Measurements from ENCODE around the gene SAXO2. TPM values are rescaled to one million over a fixed set of nuclear protein-coding genes. Genes with fewer than 3 reads are reported as not detected.
"Not testable (repeated sequence)": the region's sequence is repeated elsewhere in the genome, so short reads cannot be mapped to it uniquely, and the experiment has no call there.

SAXO2 gene
- total RNA-seq, 4 donors from 2014 or later = 0.23 to 1.7 (median 0.32) TPM; not detected in 1

GRCh38 chr15:82239685-82240391 lies 22.8 kb upstream of the SAXO2 start:
- 89% methylated on average over 5 of the region's 5 CpGs for WGBS
- peaks cover 27% of the 10 kb centered on the region for H3K36me3 ChIP-seq

GRCh38 chr15:82241836-82242499 lies 20.6 kb upstream of the SAXO2 start:
- WGBS = 71% methylated on average over 1 of the region's 1 CpG
- H3K36me3 ChIP-seq = peaks cover 27% of the 10 kb centered on the region
- not testable (repeated sequence) for H3K27ac ChIP-seq; H3K4me1 ChIP-seq; H3K27me3 ChIP-seq; H3K4me3 ChIP-seq; H3K9me3 ChIP-seq; DNase-seq (ENCODE audit: low spot score in 2 of 2)

More at GRCh38 chr15:82239685-82240391, 22.8 kb upstream of the SAXO2 start:
- Histone ChIP-seq H3K4me3 (no peak overlapping the region), H3K4me1 (peaks cover 4% of the 10 kb centered on the region), H3K27me3 (no peaks in the 10 kb centered on the region), H3K27ac (no peak overlapping the region), H3K9me3 (no peaks in the 10 kb centered on the region)
- no peak for DNase-seq (ENCODE audit: low spot score in 2 of 2)
- no peak for TF ChIP-seq CTCF (IDR thresholded peaks at IDR 0.05)
- no peak for TF ChIP-seq POLR2AphosphoS5 (IDR thresholded peaks at IDR 0.05)
- TF ChIP-seq POLR2A (IDR thresholded peaks at IDR 0.05) = no peak
- TF ChIP-seq EP300 (IDR thresholded peaks at IDR 0.05) = no peak

GRCh38 chr15:82243644-82244043 lies 19.0 kb upstream of the SAXO2 start:
- not testable (repeated sequence) for H3K4me3 ChIP-seq; H3K27ac ChIP-seq; H3K4me1 ChIP-seq; H3K9me3 ChIP-seq; DNase-seq (ENCODE audit: low spot score in 2 of 2); H3K27me3 ChIP-seq
- WGBS = 57% methylated on average over 3 of the region's 5 CpGs
- H3K36me3 ChIP-seq = peaks cover 20% of the 10 kb centered on the region

- not testable (repeated sequence) for H3K27ac ChIP-seq; DNase-seq (ENCODE audit: low spot score in 2 of 2); H3K27me3 ChIP-seq; H3K9me3 ChIP-seq; H3K4me1 ChIP-seq; H3K4me3 ChIP-seq; H3K36me3 ChIP-seq
- 92% methylated on average over 5 of the region's 5 CpGs for WGBS
Observed at GRCh38 chr15:82245956-82246355, 16.7 kb upstream of the SAXO2 start.

- H3K9me3 ChIP-seq = not testable (repeated sequence)
Observed at GRCh38 chr15:82248261-82248660, 14.4 kb upstream of the SAXO2 start.

GRCh38 chr15:82261566-82262421 lies 824 bp upstream of the SAXO2 start:
- H3K9me3 ChIP-seq; DNase-seq (ENCODE audit: low spot score in 2 of 2); H3K27me3 ChIP-seq: not testable (repeated sequence)
- Histone ChIP-seq H3K4me3 (peak overlapping the region; percentile 72), H3K27ac (peak overlapping the region; percentile 73), H3K36me3 (peaks cover 16% of the 10 kb centered on the region), H3K4me1 (peaks cover 17% of the 10 kb centered on the region)
- WGBS = 5% methylated on average over 19 of the region's 19 CpGs

More at GRCh38 chr15:82248261-82248660, 14.4 kb upstream of the SAXO2 start:
- H3K4me1 ChIP-seq; H3K4me3 ChIP-seq; H3K27me3 ChIP-seq; H3K27ac ChIP-seq; DNase-seq (ENCODE audit: low spot score in 2 of 2); H3K36me3 ChIP-seq: not testable (repeated sequence)
- WGBS = 90% methylated on average over 3 of the region's 3 CpGs

GRCh38 chr15:82263350-82263749 lies 732 bp downstream of the SAXO2 start:
- Histone ChIP-seq H3K4me1 (peaks cover 20% of the 10 kb centered on the region), H3K36me3 (peaks cover 8% of the 10 kb centered on the region), H3K27ac (no peak overlapping the region), H3K27me3 (no peaks in the 10 kb centered on the region), H3K4me3 (peak overlapping the region; percentile 72), H3K9me3 (no peaks in the 10 kb centered on the region)
- 45% methylated on average over 3 of the region's 3 CpGs for WGBS
- no peak for TF ChIP-seq POLR2A (IDR thresholded peaks at IDR 0.05)
- TF ChIP-seq CTCF (IDR thresholded peaks at IDR 0.05) = no peak
- no peak for TF ChIP-seq EP300 (IDR thresholded peaks at IDR 0.05)
- TF ChIP-seq POLR2AphosphoS5 (IDR thresholded peaks at IDR 0.05) = no peak
- no peak for DNase-seq (ENCODE audit: low spot score in 2 of 2)

- not testable (repeated sequence) for H3K27me3 ChIP-seq; H3K27ac ChIP-seq; H3K4me3 ChIP-seq; H3K36me3 ChIP-seq; DNase-seq (ENCODE audit: low spot score in 2 of 2); H3K9me3 ChIP-seq
- peaks cover 15% of the 10 kb centered on the region for H3K4me1 ChIP-seq
- 81% methylated on average over 2 of the region's 2 CpGs for WGBS
Observed at GRCh38 chr15:82267137-82267536, 4.5 kb downstream of the SAXO2 start.

- DNase-seq (ENCODE audit: low spot score in 2 of 2); H3K36me3 ChIP-seq; H3K27me3 ChIP-seq; H3K4me1 ChIP-seq; H3K9me3 ChIP-seq; H3K4me3 ChIP-seq: not testable (repeated sequence)
- H3K27ac ChIP-seq = peak overlapping the region; percentile 23
- 21% methylated on average over 2 of the region's 2 CpGs for WGBS
Observed at GRCh38 chr15:82268454-82268853, 5.8 kb downstream of the SAXO2 start.
